Hair follicle dermal papilla cell (primary cell): Measurements from ENCODE around the gene AKAP11. TPM values are rescaled to one million over a fixed set of nuclear protein-coding genes. Genes with fewer than 3 reads are reported as not detected.

Experiments used
- total RNA-seq: library from RNA; depleted of rRNA; stranded (reverse); fragments of >200 nt; gene quantifications from 2 replicates; pipeline ENCODE4 v1.2.3, GENCODE V29; 2012

The AKAP11 gene, protein sequence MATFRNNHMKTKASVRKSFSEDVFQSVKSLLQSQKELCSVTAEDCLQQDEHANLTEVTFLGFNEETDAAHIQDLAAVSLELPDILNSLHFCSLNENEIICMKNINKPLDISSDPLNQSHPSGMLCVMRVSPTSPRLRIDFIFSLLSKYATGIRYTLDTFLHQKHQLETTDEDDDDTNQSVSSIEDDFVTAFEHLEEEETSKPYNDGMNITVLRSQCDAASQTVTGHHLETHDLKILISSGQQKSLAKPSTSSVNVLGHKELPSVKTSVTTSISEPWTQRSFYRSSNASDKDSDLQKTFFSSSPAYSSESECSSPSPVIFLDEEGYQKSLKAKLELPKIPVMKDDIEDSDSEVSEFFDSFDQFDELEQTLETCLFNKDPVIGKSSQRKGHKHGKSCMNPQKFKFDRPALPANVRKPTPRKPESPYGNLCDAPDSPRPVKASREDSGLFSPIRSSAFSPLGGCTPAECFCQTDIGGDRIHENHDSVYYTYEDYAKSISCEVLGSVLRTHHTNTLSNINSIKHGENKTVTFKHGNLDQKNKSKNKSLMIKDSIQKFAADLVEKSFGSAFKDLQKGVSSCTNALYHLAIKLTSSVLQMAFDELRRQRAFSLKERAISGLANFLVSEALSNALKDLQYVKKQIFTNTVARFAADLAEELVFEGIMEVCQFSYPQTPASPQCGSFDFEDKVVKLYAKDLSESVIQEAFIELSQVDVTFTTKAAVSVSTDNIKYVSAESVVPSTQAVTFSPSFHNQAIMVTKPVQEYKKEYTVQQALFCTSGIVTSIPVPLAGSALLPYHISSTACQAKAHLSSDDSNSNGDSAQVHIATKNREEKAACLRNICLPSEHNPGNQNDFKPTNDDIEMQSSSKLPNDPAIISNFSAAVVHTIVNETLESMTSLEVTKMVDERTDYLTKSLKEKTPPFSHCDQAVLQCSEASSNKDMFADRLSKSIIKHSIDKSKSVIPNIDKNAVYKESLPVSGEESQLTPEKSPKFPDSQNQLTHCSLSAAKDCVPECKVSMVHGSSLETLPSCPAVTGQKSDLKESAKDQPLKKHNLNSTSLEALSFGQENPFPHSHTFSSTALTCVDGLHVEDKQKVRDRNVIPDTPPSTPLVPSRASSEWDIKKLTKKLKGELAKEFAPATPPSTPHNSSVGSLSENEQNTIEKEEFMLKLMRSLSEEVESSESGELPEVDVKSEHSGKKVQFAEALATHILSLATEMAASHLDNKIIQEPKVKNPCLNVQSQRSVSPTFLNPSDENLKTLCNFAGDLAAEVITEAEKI (N-terminal part only)
- total RNA-seq = 24.0 and 29.4 TPM in 2 replicates

GRCh38 chr13:42272115-42272803 lies at the start of gene AKAP11:
AKAP11 (plus strand) TSS chr13:42272152; CDS start chr13:42286349, 14,197 bp downstream.

Other genes with a start within 250 kb of the AKAP11 start
- 12.5 and 17.5 TPM in 2 replicates for gene DGKH, start 223.5 kb upstream of the AKAP11 start, total RNA-seq